HFFc6 (cell line): ENCODE results near the gene SERPIND1. TPM values are rescaled to one million over a fixed set of nuclear protein-coding genes. Genes with fewer than 3 reads are reported as not detected.

Experiments
- DNase-seq: peaks from one replicate; pipeline ENCODE4 v3.0.0-alpha.2; 2018
- H3K27ac Mint-ChIP-seq: 2 replicates; pipeline ENCODE4 v1.8.0; 2020; ENCODE audit warnings: mild to moderate bottlenecking, mixed read lengths
- H3K27me3 Mint-ChIP-seq: 2 replicates; pipeline ENCODE4 v1.8.0; 2021; ENCODE audit warnings: mild to moderate bottlenecking, moderate library complexity, mixed read lengths; ENCODE audit not compliant: insufficient read depth
- H3K36me3 Mint-ChIP-seq: 2 replicates; pipeline ENCODE4 v1.8.0; 2021; ENCODE audit warnings: low read depth, mixed read lengths
- H3K4me1 Mint-ChIP-seq: 2 replicates; pipeline ENCODE4 v1.8.0; 2020; ENCODE audit warnings: low read depth, mixed read lengths
- H3K4me3 Mint-ChIP-seq: 2 replicates; pipeline ENCODE4 v1.8.0; 2020; ENCODE audit warnings: mild to moderate bottlenecking, moderate library complexity, mixed read lengths
- H3K9me3 Mint-ChIP-seq: 2 replicates; pipeline ENCODE4 v1.8.0; 2020; ENCODE audit warnings: mild to moderate bottlenecking, mixed read lengths
- CTCF ChIP-seq: fragments of 200-600 bp; sonication (generic); IDR thresholded peaks from 2 replicates; pipeline ENCODE4 v1.5.0; 2021; ENCODE audit warnings: antibody characterized with exemption, mild to moderate bottlenecking
- total RNA-seq, 6 experiments: library from RNA; stranded (reverse); fragmentation: NEBNext Ultra II Directional; extraction: Animal tissue kit (Norgen Biotek cat#: 25700); gene quantifications; 2 replicates in 1 of 6; 3 replicates in 5 of 6; pipeline ENCODE4 v1.2.3, GENCODE V29; 2021

SERPIND1 gene
- total RNA-seq, 6 experiments from 2014 or later: 0.07 to 0.19 (median 0.11) TPM; not detected in 1

- H3K9me3 Mint-ChIP-seq: no peaks in the 10 kb centered on the region
- no peak for TF ChIP-seq CTCF
These were observed 25.5 kb downstream of the SERPIND1 start for GRCh38 chr22:20799449-20799848.

GRCh38 chr22:20802452-20802851 lies 28.5 kb downstream of the SERPIND1 start:
- peaks cover 17% of the 10 kb centered on the region for H3K4me1 Mint-ChIP-seq
- no peak for TF ChIP-seq CTCF
- peaks cover 26% of the 10 kb centered on the region for H3K36me3 Mint-ChIP-seq
- no peak overlapping the region for H3K4me3 Mint-ChIP-seq
- no peaks in the 10 kb centered on the region; the same call in 1 of the 2 replicates for H3K27me3 Mint-ChIP-seq
- H3K9me3 Mint-ChIP-seq: no peaks in the 10 kb centered on the region
- DNase-seq: no peak
- peak overlapping the region; percentile 43; the same call in 1 of the 2 replicates for H3K27ac Mint-ChIP-seq

More at GRCh38 chr22:20799449-20799848, 25.5 kb downstream of the SERPIND1 start:
- Mint-ChIP-seq H3K4me1 (peaks cover 1% of the 10 kb centered on the region; the same call in 1 of the 2 replicates), H3K27me3 (peaks cover 3% of the 10 kb centered on the region), H3K36me3 (peaks cover 42% of the 10 kb centered on the region), H3K4me3 (no peak overlapping the region), H3K27ac (no peak overlapping the region)
- DNase-seq: no peak

GRCh38 chr22:20802922-20803553 lies 29.1 kb downstream of the SERPIND1 start:
- H3K9me3 Mint-ChIP-seq: no peaks in the 10 kb centered on the region
- H3K4me3 Mint-ChIP-seq: no peak overlapping the region
- peaks cover 27% of the 10 kb centered on the region for H3K36me3 Mint-ChIP-seq
- DNase-seq: no peak
- no peaks in the 10 kb centered on the region; the same call in 1 of the 2 replicates for H3K27me3 Mint-ChIP-seq
- no peak for TF ChIP-seq CTCF
- H3K4me1 Mint-ChIP-seq: peaks cover 21% of the 10 kb centered on the region
- peak overlapping the region; percentile 43; the same call in 1 of the 2 replicates for H3K27ac Mint-ChIP-seq

GRCh38 chr22:20803696-20804324 lies 29.9 kb downstream of the SERPIND1 start:
- H3K27ac Mint-ChIP-seq: no peak overlapping the region
- H3K36me3 Mint-ChIP-seq: peaks cover 23% of the 10 kb centered on the region
- no peaks in the 10 kb centered on the region for H3K9me3 Mint-ChIP-seq
- peak; percentile 25 for DNase-seq
- peaks cover 21% of the 10 kb centered on the region for H3K4me1 Mint-ChIP-seq
- no peaks in the 10 kb centered on the region; the same call in 1 of the 2 replicates for H3K27me3 Mint-ChIP-seq
- H3K4me3 Mint-ChIP-seq: no peak overlapping the region
- peak; percentile 78 for TF ChIP-seq CTCF

- peaks cover 21% of the 10 kb centered on the region for H3K4me1 Mint-ChIP-seq
- peak overlapping the region; percentile 4 for H3K27ac Mint-ChIP-seq
- H3K36me3 Mint-ChIP-seq: peaks cover 25% of the 10 kb centered on the region
- no peaks in the 10 kb centered on the region; the same call in 1 of the 2 replicates for H3K27me3 Mint-ChIP-seq
- H3K9me3 Mint-ChIP-seq: no peaks in the 10 kb centered on the region
- no peak overlapping the region for H3K4me3 Mint-ChIP-seq
- no peak for DNase-seq
- no peak for TF ChIP-seq CTCF
These were observed 30.7 kb downstream of the SERPIND1 start for GRCh38 chr22:20804650-20805049.
